ENCODE results near the gene TCHH.
A peak's percentile ranks its signal among the peaks of the same experiment; 100 is the strongest.

TCHH gene

GRCh38 chr1:152112101-152112884, 3.0 kb downstream of the TCHH start (continued):
- TF ChIP-seq ZNF747 (tag by site-specific recombination; IDR thresholded peaks at IDR 0.05) (no peak), SP7 (tag by site-specific recombination; IDR thresholded peaks at IDR 0.05) (peak; percentile 29), BCL11A (tag by site-specific recombination; IDR thresholded peaks at IDR 0.05; ENCODE audit: low read depth) (no peak), SETDB1 (IDR thresholded peaks at IDR 0.05; ENCODE audit: insufficient read length, low read length) (no peak), PBX3 (CRISPR knock-in tag; IDR thresholded peaks at IDR 0.05) (no peak; the same call in 1 of the 2 replicates), ZNF76 (tag by site-specific recombination; IDR thresholded peaks at IDR 0.05; ENCODE audit: borderline replicate concordance, low read depth) (peak; percentile 34; the same call in 1 of the 2 replicates), ZNF354C (tag by site-specific recombination; IDR thresholded peaks at IDR 0.05; ENCODE audit: borderline replicate concordance, low read depth) (no peak), ZBTB1 (tag by site-specific recombination; IDR thresholded peaks at IDR 0.05) (no peak), ZNF133 (tag by site-specific recombination; IDR thresholded peaks at IDR 0.05) (no peak), KLF10 (tag by site-specific recombination; IDR thresholded peaks at IDR 0.05) (no peak), ZFP69B (tag by site-specific recombination; IDR thresholded peaks at IDR 0.05) (no peak; the same call in 1 of the 2 replicates), ZNF600 (tag by site-specific recombination; IDR thresholded peaks at IDR 0.05) (peak; percentile 82), ZNF837 (tag by site-specific recombination; IDR thresholded peaks at IDR 0.05) (0 out of 2 replicates have a peak, but pooled peaks have one; percentile 69), ZNF114 (tag by site-specific recombination; IDR thresholded peaks at IDR 0.05) (no peak), ZNF561 (tag by site-specific recombination; IDR thresholded peaks at IDR 0.05; ENCODE audit: borderline replicate concordance) (no peak), ZBTB10 (tag by site-specific recombination; IDR thresholded peaks at IDR 0.05) (0 out of 2 replicates have a peak, but pooled peaks have one; percentile 17), ZNF155 (tag by site-specific recombination; IDR thresholded peaks at IDR 0.05) (no peak), ZNF510 (tag by site-specific recombination; IDR thresholded peaks at IDR 0.05; ENCODE audit: insufficient replicate concordance) (no peak), ZNF157 (tag by site-specific recombination; IDR thresholded peaks at IDR 0.05) (peak; percentile 25; the same call in 1 of the 2 replicates), ZNF394 (tag by site-specific recombination; IDR thresholded peaks at IDR 0.05; ENCODE audit: borderline replicate concordance) (peak; percentile 89), TSHZ1 (tag by site-specific recombination; IDR thresholded peaks at IDR 0.05; ENCODE audit: borderline replicate concordance) (no peak), GLI2 (tag by site-specific recombination; IDR thresholded peaks at IDR 0.05; ENCODE audit: borderline replicate concordance, low read depth) (no peak), ZFP3 (tag by site-specific recombination; IDR thresholded peaks at IDR 0.05; ENCODE audit: low read depth) (no peak), ZNF335 (tag by site-specific recombination; conservative IDR thresholded peaks at IDR 0.05) (0 out of 2 replicates have a peak, but pooled peaks have one; percentile 49), ZNF571 (tag by site-specific recombination; IDR thresholded peaks at IDR 0.05) (no peak), ZNF2 (tag by site-specific recombination; IDR thresholded peaks at IDR 0.05) (peak; percentile 54; the same call in 1 of the 2 replicates), ZBTB6 (tag by site-specific recombination; IDR thresholded peaks at IDR 0.05) (peak; percentile 84), CTCF (tag by site-specific recombination; IDR thresholded peaks at IDR 0.05) (peak; percentile 88)
- TF ChIP-seq, protein P1, sequence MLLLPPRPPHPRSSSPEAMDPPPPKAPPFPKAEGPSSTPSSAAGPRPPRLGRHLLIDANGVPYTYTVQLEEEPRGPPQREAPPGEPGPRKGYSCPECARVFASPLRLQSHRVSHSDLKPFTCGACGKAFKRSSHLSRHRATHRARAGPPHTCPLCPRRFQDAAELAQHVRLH (tag by site-specific recombination; IDR thresholded peaks at IDR 0.05): no peak
